AG09309 (cell line): ENCODE results near the gene CISD1.

ENCODE experiments used
- DNase-seq: peaks from one replicate; pipeline ENCODE4 v3.0.0-alpha.2; 2010; ENCODE audit warnings: low read depth
- H3K4me3 ChIP-seq: 2 replicates; pipeline ENCODE4 v1.5.1; 2011; ENCODE audit warnings: mild to moderate bottlenecking, low read depth, low read length, moderate library complexity; ENCODE audit not compliant: control insufficient read depth
- CTCF ChIP-seq: IDR thresholded peaks from 2 replicates; pipeline ENCODE4 v1.5.1; 2011; ENCODE audit warnings: mild to moderate bottlenecking, low read depth, low read length, inconsistent platforms; ENCODE audit not compliant: insufficient read depth, control insufficient read depth; ENCODE audit errors: missing control alignments

The CISD1 gene

GRCh38 chr10:58336242-58336641 lies 67.3 kb downstream of the CISD1 start:
- H3K4me3 ChIP-seq = peak overlapping the region; percentile 97
- DNase-seq = no peak
- no peak for TF ChIP-seq CTCF
